CMK (cell line): ENCODE results near the gene ZDHHC14.

Experiments used
- DNase-seq: peaks from one replicate; pipeline ENCODE4 v3.0.0-alpha.2; 2010; ENCODE audit warnings: low read depth

Gene ZDHHC14

GRCh38 chr6:157534977-157535339 lies 154.0 kb downstream of the ZDHHC14 start:
- no peak for DNase-seq

GRCh38 chr6:157535340-157536222 lies 154.6 kb downstream of the ZDHHC14 start:
- no peak for DNase-seq

- no peak for DNase-seq
These were observed 155.2 kb downstream of the ZDHHC14 start for GRCh38 chr6:157536223-157536545.

GRCh38 chr6:157537556-157537955 lies 156.6 kb downstream of the ZDHHC14 start:
- DNase-seq: no peak

- no peak for DNase-seq
These were observed 157.2 kb downstream of the ZDHHC14 start for GRCh38 chr6:157538168-157538567.

- DNase-seq: no peak
These were observed 157.7 kb downstream of the ZDHHC14 start for GRCh38 chr6:157538698-157539097.

- DNase-seq: no peak
These were observed 158.4 kb downstream of the ZDHHC14 start for GRCh38 chr6:157539421-157539822.

- no peak for DNase-seq
These were observed 159.1 kb downstream of the ZDHHC14 start for GRCh38 chr6:157539900-157540752.

- no peak for DNase-seq
These were observed 160.8 kb downstream of the ZDHHC14 start for GRCh38 chr6:157541618-157542413.

GRCh38 chr6:157542414-157543160 lies 161.6 kb downstream of the ZDHHC14 start:
- DNase-seq: no peak

- no peak for DNase-seq
These were observed 165.3 kb downstream of the ZDHHC14 start for GRCh38 chr6:157546321-157546720.

- no peak for DNase-seq
These were observed 166.1 kb downstream of the ZDHHC14 start for GRCh38 chr6:157547112-157547511.

- no peak for DNase-seq
These were observed 167.9 kb downstream of the ZDHHC14 start for GRCh38 chr6:157548635-157549467.

- no peak for DNase-seq
These were observed 168.4 kb downstream of the ZDHHC14 start for GRCh38 chr6:157549468-157549745.

GRCh38 chr6:157550114-157550989 lies 169.4 kb downstream of the ZDHHC14 start:
- DNase-seq: no peak

- no peak for DNase-seq
These were observed 170.2 kb downstream of the ZDHHC14 start for GRCh38 chr6:157551041-157551832.

- no peak for DNase-seq
These were observed 171.2 kb downstream of the ZDHHC14 start for GRCh38 chr6:157552081-157552747.

- no peak for DNase-seq
These were observed 172.0 kb downstream of the ZDHHC14 start for GRCh38 chr6:157552820-157553485.
